Measurements from ENCODE around the gene IQSEC2.

IQSEC2 gene

DNA sequence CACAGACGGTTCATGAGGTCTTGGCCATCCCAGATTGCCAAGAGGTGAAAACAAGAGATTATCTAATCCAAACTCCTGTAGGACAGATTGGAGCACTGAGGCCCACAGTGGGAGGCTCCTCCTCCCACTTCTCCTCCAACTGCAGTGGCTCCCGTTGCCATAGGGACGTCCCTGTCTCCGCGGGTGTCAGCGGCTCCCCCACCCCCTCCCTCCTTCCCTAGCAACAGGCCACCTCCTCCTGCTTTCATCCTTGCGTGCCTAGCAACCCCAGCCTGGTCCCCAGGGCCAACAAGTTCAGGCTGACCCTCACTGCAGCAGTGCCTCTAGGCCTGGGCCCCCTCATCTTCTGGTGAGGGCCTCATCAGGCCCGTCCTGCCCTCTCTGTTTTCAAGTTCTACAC, 6.8 kb upstream of the IQSEC2 start (continued):
- TF ChIP-seq, protein P1, sequence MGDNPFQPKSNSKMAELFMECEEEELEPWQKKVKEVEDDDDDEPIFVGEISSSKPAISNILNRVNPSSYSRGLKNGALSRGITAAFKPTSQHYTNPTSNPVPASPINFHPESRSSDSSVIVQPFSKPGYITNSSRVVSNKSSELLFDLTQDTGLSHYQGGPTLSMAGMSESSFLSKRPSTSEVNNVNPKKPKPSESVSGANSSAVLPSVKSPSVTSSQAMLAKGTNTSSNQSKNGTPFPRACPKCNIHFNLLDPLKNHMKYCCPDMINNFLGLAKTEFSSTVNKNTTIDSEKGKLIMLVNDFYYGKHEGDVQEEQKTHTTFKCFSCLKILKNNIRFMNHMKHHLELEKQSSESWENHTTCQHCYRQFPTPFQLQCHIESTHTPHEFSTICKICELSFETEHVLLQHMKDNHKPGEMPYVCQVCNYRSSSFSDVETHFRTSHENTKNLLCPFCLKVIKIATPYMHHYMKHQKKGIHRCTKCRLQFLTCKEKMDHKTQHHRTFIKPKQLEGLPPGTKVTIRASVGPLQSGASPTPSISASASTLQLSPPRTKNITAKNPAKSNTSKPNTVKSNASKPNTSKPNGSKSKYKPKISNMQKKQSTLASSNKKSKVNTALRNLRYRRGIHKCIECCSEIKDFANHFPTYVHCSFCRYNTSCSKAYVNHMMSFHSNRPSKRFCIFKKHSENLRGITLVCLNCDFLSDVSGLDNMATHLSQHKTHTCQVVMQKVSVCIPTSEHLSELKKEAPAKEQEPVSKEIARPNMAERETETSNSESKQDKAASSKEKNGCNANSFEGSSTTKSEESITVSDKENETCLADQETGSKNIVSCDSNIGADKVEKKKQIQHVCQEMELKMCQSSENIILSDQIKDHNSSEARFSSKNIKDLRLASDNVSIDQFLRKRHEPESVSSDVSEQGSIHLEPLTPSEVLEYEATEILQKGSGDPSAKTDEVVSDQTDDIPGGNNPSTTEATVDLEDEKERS (tag by site-specific recombination; IDR thresholded peaks at IDR 0.05): no peak
- TF ChIP-seq SP7 (tag by site-specific recombination; IDR thresholded peaks at IDR 0.05) (no peak), ZNF16 (tag by site-specific recombination; IDR thresholded peaks at IDR 0.05; ENCODE audit: low read depth) (0 out of 2 replicates have a peak, but pooled peaks have one; percentile 41), ZFHX2 (tag by site-specific recombination; conservative IDR thresholded peaks at IDR 0.05) (peak; percentile 70), ZNF19 (tag by site-specific recombination; IDR thresholded peaks at IDR 0.05; ENCODE audit: low read depth) (no peak), HOXA7 (CRISPR knock-in tag; IDR thresholded peaks at IDR 0.05; ENCODE audit: borderline replicate concordance) (no peak), ZNF529 (tag by site-specific recombination; IDR thresholded peaks at IDR 0.05; ENCODE audit: insufficient replicate concordance) (no peak), ZNF747 (tag by site-specific recombination; IDR thresholded peaks at IDR 0.05) (no peak), ZNF133 (tag by site-specific recombination; IDR thresholded peaks at IDR 0.05) (no peak), ZNF311 (tag by site-specific recombination; IDR thresholded peaks at IDR 0.05; ENCODE audit: borderline replicate concordance) (no peak), GLIS2 (tag by site-specific recombination; IDR thresholded peaks at IDR 0.05) (peak; percentile 61; the same call in 1 of the 2 replicates), ZNF585B (tag by site-specific recombination; IDR thresholded peaks at IDR 0.05) (no peak)
- TF ChIP-seq, protein P2, sequence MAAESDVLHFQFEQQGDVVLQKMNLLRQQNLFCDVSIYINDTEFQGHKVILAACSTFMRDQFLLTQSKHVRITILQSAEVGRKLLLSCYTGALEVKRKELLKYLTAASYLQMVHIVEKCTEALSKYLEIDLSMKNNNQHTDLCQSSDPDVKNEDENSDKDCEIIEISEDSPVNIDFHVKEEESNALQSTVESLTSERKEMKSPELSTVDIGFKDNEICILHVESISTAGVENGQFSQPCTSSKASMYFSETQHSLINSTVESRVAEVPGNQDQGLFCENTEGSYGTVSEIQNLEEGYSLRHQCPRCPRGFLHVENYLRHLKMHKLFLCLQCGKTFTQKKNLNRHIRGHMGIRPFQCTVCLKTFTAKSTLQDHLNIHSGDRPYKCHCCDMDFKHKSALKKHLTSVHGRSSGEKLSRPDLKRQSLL (tag by site-specific recombination; IDR thresholded peaks at IDR 0.05): no peak

DNA sequence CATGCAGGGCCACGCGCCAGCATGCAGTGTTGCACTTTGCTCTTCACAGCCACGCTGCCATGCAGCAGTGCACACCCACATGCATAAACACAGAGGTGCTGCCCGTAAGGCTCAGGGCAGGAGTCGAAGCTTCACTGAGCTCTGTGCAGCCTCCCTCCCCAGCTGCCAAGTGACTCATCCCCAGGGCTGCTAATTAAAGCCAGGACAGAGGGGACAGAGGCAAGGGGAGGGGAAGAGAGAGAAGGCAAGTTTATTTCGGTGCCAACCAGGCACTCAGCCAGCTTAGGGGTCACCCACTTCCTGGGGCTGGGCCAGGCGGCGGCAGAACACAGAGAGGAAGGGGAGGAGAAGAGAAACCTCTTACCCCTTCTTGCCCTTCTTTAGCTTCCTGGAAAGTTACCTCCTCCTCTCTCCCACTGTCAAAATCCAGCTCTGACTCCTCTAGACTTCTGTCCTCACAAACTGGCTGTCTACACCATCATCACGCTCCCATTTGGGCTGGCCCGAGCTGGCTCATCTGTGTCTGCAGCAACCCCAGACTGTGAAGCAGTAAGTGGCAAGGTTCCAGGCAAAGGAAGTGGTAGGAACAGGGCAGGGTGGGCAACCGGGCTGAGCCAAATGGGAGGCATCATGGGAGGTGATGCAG, 6.2 kb upstream of the IQSEC2 start:
- Histone ChIP-seq H3K27ac (ENCODE audit: extremely low read depth, low read depth, low read length) (no peak overlapping the region), H3K9me3 (ENCODE audit: control insufficient read depth, insufficient read depth, low read depth, low read length) (no peaks in the 10 kb centered on the region), H3K4me1 (ENCODE audit: control insufficient read depth, insufficient read depth, low read length) (peaks cover 11% of the 10 kb centered on the region; the same call in 1 of the 2 replicates), H3K4me3 (ENCODE audit: low read depth, low read length) (no peak overlapping the region), H3K36me3 (ENCODE audit: control insufficient read depth in 2 of 2, insufficient read depth in 1 of 2, low read length in 2 of 2) (no peaks in the 10 kb centered on the region)
- ChIA-PET POLR2A (interaction anchor here (0.6 to 2.0 kb wide), 4 partner anchors 62 to 206 kb away, joined by 3 to 7 read pairs (median 6); partner anchors contain the start of genes KDM5C, RIBC1 and SMC1A), CTCF (interaction anchor here (0.6 to 9.2 kb wide), 13 partner anchors 12 to 544 kb away, joined by 3 to 153 read pairs (median 4); no protein-coding TSS in a partner anchor)
- TF ChIP-seq, protein P3, sequence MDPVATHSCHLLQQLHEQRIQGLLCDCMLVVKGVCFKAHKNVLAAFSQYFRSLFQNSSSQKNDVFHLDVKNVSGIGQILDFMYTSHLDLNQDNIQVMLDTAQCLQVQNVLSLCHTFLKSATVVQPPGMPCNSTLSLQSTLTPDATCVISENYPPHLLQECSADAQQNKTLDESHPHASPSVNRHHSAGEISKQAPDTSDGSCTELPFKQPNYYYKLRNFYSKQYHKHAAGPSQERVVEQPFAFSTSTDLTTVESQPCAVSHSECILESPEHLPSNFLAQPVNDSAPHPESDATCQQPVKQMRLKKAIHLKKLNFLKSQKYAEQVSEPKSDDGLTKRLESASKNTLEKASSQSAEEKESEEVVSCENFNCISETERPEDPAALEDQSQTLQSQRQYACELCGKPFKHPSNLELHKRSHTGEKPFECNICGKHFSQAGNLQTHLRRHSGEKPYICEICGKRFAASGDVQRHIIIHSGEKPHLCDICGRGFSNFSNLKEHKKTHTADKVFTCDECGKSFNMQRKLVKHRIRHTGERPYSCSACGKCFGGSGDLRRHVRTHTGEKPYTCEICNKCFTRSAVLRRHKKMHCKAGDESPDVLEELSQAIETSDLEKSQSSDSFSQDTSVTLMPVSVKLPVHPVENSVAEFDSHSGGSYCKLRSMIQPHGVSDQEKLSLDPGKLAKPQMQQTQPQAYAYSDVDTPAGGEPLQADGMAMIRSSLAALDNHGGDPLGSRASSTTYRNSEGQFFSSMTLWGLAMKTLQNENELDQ (tag by site-specific recombination; IDR thresholded peaks at IDR 0.05; ENCODE audit: low read depth): no peak
- TF ChIP-seq KLF8 (tag by site-specific recombination; IDR thresholded peaks at IDR 0.05): 0 out of 2 replicates have a peak, but pooled peaks have one; percentile 23
- TF ChIP-seq ZNF23 (tag by site-specific recombination; IDR thresholded peaks at IDR 0.05; ENCODE audit: borderline replicate concordance): no peak
- TF ChIP-seq ZFHX2 (tag by site-specific recombination; conservative IDR thresholded peaks at IDR 0.05): peak; percentile 63
- peak; percentile 77 for TF ChIP-seq GLIS1 (tag by site-specific recombination; IDR thresholded peaks at IDR 0.05)
- TF ChIP-seq, protein P4, sequence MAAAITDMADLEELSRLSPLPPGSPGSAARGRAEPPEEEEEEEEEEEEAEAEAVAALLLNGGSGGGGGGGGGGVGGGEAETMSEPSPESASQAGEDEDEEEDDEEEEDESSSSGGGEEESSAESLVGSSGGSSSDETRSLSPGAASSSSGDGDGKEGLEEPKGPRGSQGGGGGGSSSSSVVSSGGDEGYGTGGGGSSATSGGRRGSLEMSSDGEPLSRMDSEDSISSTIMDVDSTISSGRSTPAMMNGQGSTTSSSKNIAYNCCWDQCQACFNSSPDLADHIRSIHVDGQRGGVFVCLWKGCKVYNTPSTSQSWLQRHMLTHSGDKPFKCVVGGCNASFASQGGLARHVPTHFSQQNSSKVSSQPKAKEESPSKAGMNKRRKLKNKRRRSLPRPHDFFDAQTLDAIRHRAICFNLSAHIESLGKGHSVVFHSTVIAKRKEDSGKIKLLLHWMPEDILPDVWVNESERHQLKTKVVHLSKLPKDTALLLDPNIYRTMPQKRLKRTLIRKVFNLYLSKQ (tag by site-specific recombination; IDR thresholded peaks at IDR 0.05; ENCODE audit: borderline replicate concordance): no peak
- TF ChIP-seq SP2 (tag by site-specific recombination; IDR thresholded peaks at IDR 0.05): peak; percentile 47
- TF ChIP-seq ZNF600 (tag by site-specific recombination; IDR thresholded peaks at IDR 0.05): peak; percentile 92
- TF ChIP-seq, protein P5, sequence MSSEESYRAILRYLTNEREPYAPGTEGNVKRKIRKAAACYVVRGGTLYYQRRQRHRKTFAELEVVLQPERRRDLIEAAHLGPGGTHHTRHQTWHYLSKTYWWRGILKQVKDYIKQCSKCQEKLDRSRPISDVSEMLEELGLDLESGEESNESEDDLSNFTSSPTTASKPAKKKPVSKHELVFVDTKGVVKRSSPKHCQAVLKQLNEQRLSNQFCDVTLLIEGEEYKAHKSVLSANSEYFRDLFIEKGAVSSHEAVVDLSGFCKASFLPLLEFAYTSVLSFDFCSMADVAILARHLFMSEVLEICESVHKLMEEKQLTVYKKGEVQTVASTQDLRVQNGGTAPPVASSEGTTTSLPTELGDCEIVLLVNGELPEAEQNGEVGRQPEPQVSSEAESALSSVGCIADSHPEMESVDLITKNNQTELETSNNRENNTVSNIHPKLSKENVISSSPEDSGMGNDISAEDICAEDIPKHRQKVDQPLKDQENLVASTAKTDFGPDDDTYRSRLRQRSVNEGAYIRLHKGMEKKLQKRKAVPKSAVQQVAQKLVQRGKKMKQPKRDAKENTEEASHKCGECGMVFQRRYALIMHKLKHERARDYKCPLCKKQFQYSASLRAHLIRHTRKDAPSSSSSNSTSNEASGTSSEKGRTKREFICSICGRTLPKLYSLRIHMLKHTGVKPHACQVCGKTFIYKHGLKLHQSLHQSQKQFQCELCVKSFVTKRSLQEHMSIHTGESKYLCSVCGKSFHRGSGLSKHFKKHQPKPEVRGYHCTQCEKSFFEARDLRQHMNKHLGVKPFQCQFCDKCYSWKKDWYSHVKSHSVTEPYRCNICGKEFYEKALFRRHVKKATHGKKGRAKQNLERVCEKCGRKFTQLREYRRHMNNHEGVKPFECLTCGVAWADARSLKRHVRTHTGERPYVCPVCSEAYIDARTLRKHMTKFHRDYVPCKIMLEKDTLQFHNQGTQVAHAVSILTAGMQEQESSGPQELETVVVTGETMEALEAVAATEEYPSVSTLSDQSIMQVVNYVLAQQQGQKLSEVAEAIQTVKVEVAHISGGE (tag by site-specific recombination; conservative IDR thresholded peaks at IDR 0.05; ENCODE audit: low read depth): no peak
- 0 out of 2 replicates have a peak, but pooled peaks have one; percentile 23 for TF ChIP-seq ZEB2 (tag by site-specific recombination; IDR thresholded peaks at IDR 0.05)
- TF ChIP-seq, protein P6, sequence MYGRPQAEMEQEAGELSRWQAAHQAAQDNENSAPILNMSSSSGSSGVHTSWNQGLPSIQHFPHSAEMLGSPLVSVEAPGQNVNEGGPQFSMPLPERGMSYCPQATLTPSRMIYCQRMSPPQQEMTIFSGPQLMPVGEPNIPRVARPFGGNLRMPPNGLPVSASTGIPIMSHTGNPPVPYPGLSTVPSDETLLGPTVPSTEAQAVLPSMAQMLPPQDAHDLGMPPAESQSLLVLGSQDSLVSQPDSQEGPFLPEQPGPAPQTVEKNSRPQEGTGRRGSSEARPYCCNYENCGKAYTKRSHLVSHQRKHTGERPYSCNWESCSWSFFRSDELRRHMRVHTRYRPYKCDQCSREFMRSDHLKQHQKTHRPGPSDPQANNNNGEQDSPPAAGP (tag by site-specific recombination; IDR thresholded peaks at IDR 0.05): peak; percentile 21; the same call in 1 of the 2 replicates
